Bronchial epithelial cell (primary cell): ENCODE data around the gene TANC1. TPM values are rescaled to one million over a fixed set of nuclear protein-coding genes. Genes with fewer than 3 reads are reported as not detected.

ENCODE experiments used
- DNase-seq: peaks from one replicate; pipeline ENCODE4 v3.0.0-alpha.2; 2010; ENCODE audit warnings: low read depth
- FAIRE-seq: peaks from 2 replicates; lab custom pipeline; 2011; peaks lifted over from hg19 to GRCh38; lab: Jason Lieb, UNC
- H3K27me3 ChIP-seq: 2 replicates; pipeline ENCODE4 v1.5.1; 2011; ENCODE audit warnings: low read length; ENCODE audit not compliant: control insufficient read depth, insufficient read depth
- H3K36me3 ChIP-seq: 2 replicates; pipeline ENCODE4 v1.5.1; 2011; ENCODE audit warnings: low read length; ENCODE audit not compliant: control insufficient read depth, insufficient read depth
- H3K4me3 ChIP-seq: 2 replicates; pipeline ENCODE4 v1.5.1; 2011; ENCODE audit warnings: mild to moderate bottlenecking, low read depth, low read length, control low read depth
- CTCF ChIP-seq: IDR thresholded peaks from 2 replicates; pipeline ENCODE4 v1.5.1; 2011; ENCODE audit warnings: mild to moderate bottlenecking, moderate library complexity, low read length, control low read depth, inconsistent platforms; ENCODE audit not compliant: insufficient read depth, severe bottlenecking
- total RNA-seq: library from RNA; depleted of rRNA; stranded (reverse); fragments of >200 nt; gene quantifications from 2 replicates; pipeline ENCODE4 v1.2.1, GENCODE V29; 2014

The TANC1 gene
- total RNA-seq, 1 donor from 2014 or later: 29.5 TPM

- no peaks in the 10 kb centered on the region for H3K27me3 ChIP-seq
- no peaks in the 10 kb centered on the region for H3K36me3 ChIP-seq
- FAIRE-seq (no peak), DNase-seq (peak; percentile 81)
- TF ChIP-seq CTCF: no peak
- H3K4me3 ChIP-seq: no peak overlapping the region
These were observed 41.9 kb upstream of the TANC1 start for GRCh38 chr2:158926478-158926948.

- FAIRE-seq: no peak
- Histone ChIP-seq H3K36me3 (no peaks in the 10 kb centered on the region), H3K4me3 (no peak overlapping the region), H3K27me3 (no peaks in the 10 kb centered on the region)
- DNase-seq: no peak
- no peak for TF ChIP-seq CTCF
These were observed 39.9 kb upstream of the TANC1 start for GRCh38 chr2:158928515-158928914.

GRCh38 chr2:158928965-158929364 is 39.5 kb upstream of the TANC1 start:
- no peak for FAIRE-seq
- Histone ChIP-seq H3K36me3 (no peaks in the 10 kb centered on the region), H3K4me3 (no peak overlapping the region), H3K27me3 (no peaks in the 10 kb centered on the region)
- DNase-seq: peak; percentile 66
- TF ChIP-seq CTCF: no peak

- peak; percentile 57 for DNase-seq
- FAIRE-seq: no peak
- no peak overlapping the region for H3K4me3 ChIP-seq
- H3K36me3 ChIP-seq: no peaks in the 10 kb centered on the region
- no peaks in the 10 kb centered on the region for H3K27me3 ChIP-seq
- no peak for TF ChIP-seq CTCF
These were observed 36.9 kb upstream of the TANC1 start for GRCh38 chr2:158931572-158931971.

GRCh38 chr2:158932131-158932645 is 36.3 kb upstream of the TANC1 start:
- no peaks in the 10 kb centered on the region for H3K27me3 ChIP-seq
- no peaks in the 10 kb centered on the region for H3K36me3 ChIP-seq
- no peak overlapping the region for H3K4me3 ChIP-seq
- DNase-seq: no peak
- no peak for TF ChIP-seq CTCF
- no peak for FAIRE-seq

- no peaks in the 10 kb centered on the region for H3K27me3 ChIP-seq
- FAIRE-seq (no peak), DNase-seq (no peak)
- no peaks in the 10 kb centered on the region for H3K36me3 ChIP-seq
- no peak for TF ChIP-seq CTCF
- H3K4me3 ChIP-seq: no peak overlapping the region
These were observed 34.3 kb upstream of the TANC1 start for GRCh38 chr2:158934170-158934569.
